HepG2 (cell line): ENCODE results near the gene HDHD3. TPM values are rescaled to one million over a fixed set of nuclear protein-coding genes. Genes with fewer than 3 reads are reported as not detected.

Experiments used
- ATAC-seq: fragments of 200-7000 bp; cut with Tn5 transposase; 3 replicates; pipeline ENCODE4 v1.9.1; 2020; ENCODE audit warnings: mild to moderate bottlenecking, moderate library complexity
- BruUV-seq: library from RNA; stranded (reverse); fragments of 400-500 nt; replicated peaks from 2 replicates; lab custom pipeline; 2021; lab: Mats Ljungman, UMichigan
- CTCF ChIA-PET: fragments of 300-600 bp; formaldehyde crosslinking; extraction: SDS; loops from one replicate; lab custom pipeline; 2021; ENCODE audit warnings: low total read pairs, inconsistent platforms, low intra/inter-chr PET ratio; lab: Yijun Ruan, JAX
- POLR2A ChIA-PET: fragments of 350-600 bp; sonication (Branson Sonifier 250); formaldehyde crosslinking; loops from one replicate; lab custom pipeline; 2020; ENCODE audit warnings: antibody characterized with exemption, inconsistent platforms; lab: Yijun Ruan, JAX
- DNase-seq: peaks from one replicate; pipeline ENCODE4 v3.0.0-alpha.2; 2015; ENCODE audit warnings: low spot score
- FAIRE-seq: peaks from 3 replicates; lab custom pipeline; 2011; peaks lifted over from hg19 to GRCh38; lab: Jason Lieb, UNC
- H2AFZ ChIP-seq: one replicate; pipeline ENCODE4 v1.6.1; 2011; ENCODE audit warnings: low read length, inconsistent platforms
- H3K27ac ChIP-seq: fragments of 300-600 bp; 3 replicates; pipeline ENCODE4 v1.8.0; 2011; ENCODE audit warnings: mixed run types, mild to moderate bottlenecking, mixed read lengths, low read length, inconsistent platforms; ENCODE audit not compliant: insufficient read depth; ENCODE audit errors: extremely low read length
- H3K27me3 ChIP-seq, 2 experiments: fragments of 200-600 bp in 1 of 2; 2 replicates in 1 of 2; 3 replicates in 1 of 2; pipeline versions ENCODE4 v1.6.0 to v1.8.0; 2011; ENCODE audit warnings: low read length in 2 of 2, mild to moderate bottlenecking in 2 of 2, moderate library complexity in 2 of 2, inconsistent platforms in 1 of 2; ENCODE audit not compliant: insufficient read depth in 2 of 2, control insufficient read depth in 1 of 2
- H3K36me3 ChIP-seq, 2 experiments: fragments of 200-600 bp in 1 of 2; replicated peaks in 1 of 2; 2 replicates in 1 of 2; 3 replicates in 1 of 2; pipeline versions ENCODE4 v1.5.1 to v1.8.0; 2011; ENCODE audit warnings: low read length in 2 of 2, inconsistent platforms in 1 of 2; ENCODE audit not compliant: insufficient read depth in 2 of 2, control insufficient read depth in 1 of 2
- H3K4me1 ChIP-seq: 2 replicates; pipeline ENCODE4 v1.5.1; 2012; ENCODE audit warnings: low read length, inconsistent platforms; ENCODE audit not compliant: insufficient read depth
- H3K4me2 ChIP-seq: 2 replicates; pipeline ENCODE4 v1.6.0; 2011; ENCODE audit warnings: low read depth, low read length, inconsistent platforms
- H3K4me3 ChIP-seq, 3 experiments: fragments of 200-600 bp in 1 of 3; sonication (generic), shearing (Covaris generic) in 1 of 3; replicated peaks in 1 of 3; 2 replicates each; pipeline ENCODE4 v1.5.1; 2011 to 2016; ENCODE audit warnings: low read length in 3 of 3, inconsistent platforms in 2 of 3, low read depth in 2 of 3, mild to moderate bottlenecking in 2 of 3, control low read depth in 1 of 3, mixed read lengths in 1 of 3; ENCODE audit not compliant: insufficient read depth in 1 of 3
- H3K79me2 ChIP-seq: one replicate; pipeline ENCODE4 v1.6.1; 2011; ENCODE audit warnings: low read length, inconsistent platforms; ENCODE audit not compliant: insufficient read depth
- H3K9ac ChIP-seq: 2 replicates; pipeline ENCODE4 v1.6.0; 2011; ENCODE audit warnings: mild to moderate bottlenecking, low read depth, low read length, inconsistent platforms; ENCODE audit not compliant: insufficient read depth
- H3K9me3 ChIP-seq: 2 replicates; pipeline ENCODE4 v1.5.1; 2012; ENCODE audit warnings: mild to moderate bottlenecking, low read length
- H4K20me1 ChIP-seq: 2 replicates; pipeline ENCODE4 v1.6.0; 2011; ENCODE audit warnings: inconsistent platforms, mild to moderate bottlenecking, low read length, moderate library complexity; ENCODE audit not compliant: insufficient read depth
- ARNT2 ChIP-seq: sonication (generic); formaldehyde crosslinking; IDR thresholded peaks from 2 replicates; pipeline ENCODE4 v1.8.0; 2022; ENCODE audit warnings: mild to moderate bottlenecking, low read depth, missing genetic modification reagents, moderate library complexity
- ARNTL ChIP-seq: sonication (generic); formaldehyde crosslinking; IDR thresholded peaks from 2 replicates; pipeline ENCODE4 v1.4.0; 2020; ENCODE audit warnings: mild to moderate bottlenecking, missing genetic modification reagents
- CBX1 ChIP-seq: IDR thresholded peaks from one replicate; pipeline ENCODE4 v1.6.1; 2016; ENCODE audit warnings: antibody characterized with exemption, low read depth
- KDM5A ChIP-seq: fragments of 200-600 bp; sonication (generic); IDR thresholded peaks from 2 replicates; pipeline ENCODE4 v1.7.0; 2018; ENCODE audit warnings: antibody characterized with exemption, mild to moderate bottlenecking, low read length, borderline replicate concordance
- SATB2 ChIP-seq: sonication (generic); formaldehyde crosslinking; IDR thresholded peaks from 2 replicates; pipeline ENCODE4 v1.5.0; 2020; ENCODE audit warnings: missing genetic modification reagents
- STAT5B ChIP-seq: sonication (generic); formaldehyde crosslinking; IDR thresholded peaks from 2 replicates; pipeline ENCODE4 v1.4.0; 2020; ENCODE audit warnings: missing genetic modification reagents
- ZNF782 ChIP-seq: sonication (generic); formaldehyde crosslinking; IDR thresholded peaks from 2 replicates; pipeline ENCODE4 v1.4.0; 2020; ENCODE audit warnings: missing genetic modification reagents, mild to moderate bottlenecking, borderline replicate concordance
- ZSCAN20 ChIP-seq: sonication (generic); formaldehyde crosslinking; IDR thresholded peaks from 2 replicates; pipeline ENCODE4 v1.4.0; 2020; ENCODE audit warnings: missing genetic modification reagents, mild to moderate bottlenecking, borderline replicate concordance
- WGBS: methylation state at CpG from one replicate; pipeline ENCODE4 v1.1.6; 2017; ENCODE audit warnings: low lambda C conversion rate; 5-methylcytosine and 5-hydroxymethylcytosine counted together
- in situ Hi-C: cut with HindIII; loops from 2 replicates; pipeline ENCODE4 v1.10.0; 2017; ENCODE audit warnings: low pct_unique_long_range_greater_than_20kb; ENCODE audit not compliant: extremely low pct_ligation_motif_present
- intact Hi-C: fragments of 100-400 bp; cut with micrococcal nuclease; formaldehyde crosslinking; loops from one replicate; pipeline ENCODE4 v1.10.0; 2022; ENCODE audit not compliant: unreplicated experiment
- polyA plus RNA-seq, 8 experiments: library from polyadenylated mRNA; depleted of rRNA in 3 of 8; stranded (reverse) in 7 of 8; unstranded in 1 of 8; fragments of >200 nt; fragmentation: Illumina TruSeq in 4 of 8; extraction: Trizol in 4 of 8; gene quantifications; 2 replicates each; pipeline versions ENCODE4 v1.2.1 to v1.2.3, GENCODE V29; 2011 to 2016; ENCODE audit warnings: low read depth in 4 of 8, missing spikeins in 1 of 8, mixed read lengths in 1 of 8; ENCODE audit not compliant: insufficient read depth in 1 of 8
- total RNA-seq, 5 experiments: library from RNA; depleted of rRNA; stranded (reverse); fragments of >200 nt; fragmentation: Illumina TruSeq; extraction: Trizol; gene quantifications; 2 replicates each; pipeline ENCODE4 v1.2.3, GENCODE V29; 2016; ENCODE audit warnings: low read depth in 1 of 5
- TF ChIP-seq, protein P1 (sequence below), 2 experiments: sonication (generic) in 1 of 2; formaldehyde crosslinking in 1 of 2; IDR thresholded peaks; 2 replicates each; pipeline versions ENCODE4 v1.4.0 to v1.6.1; 2018 to 2020; ENCODE audit warnings: missing genetic modification reagents in 2 of 2, borderline replicate concordance in 1 of 2, low read depth in 1 of 2, mild to moderate bottlenecking in 1 of 2, missing biosample characterization in 1 of 2
- TF ChIP-seq, protein P2 (sequence below): sonication (generic); formaldehyde crosslinking; IDR thresholded peaks from 2 replicates; pipeline ENCODE4 v1.5.0; 2020; ENCODE audit warnings: mild to moderate bottlenecking, missing genetic modification reagents
- TF ChIP-seq, protein P3 (sequence below): sonication (generic); formaldehyde crosslinking; IDR thresholded peaks from 2 replicates; pipeline ENCODE4 v1.9.0; 2021; ENCODE audit warnings: missing genetic modification reagents, mild to moderate bottlenecking, borderline replicate concordance

Gene HDHD3
- total and polyA plus RNA-seq, 2 of the 13 experiments (the other 11 are each of a cell fraction or from before 2014, with no cell fraction given), result 23.1 to 38.5 TPM

DNA sequence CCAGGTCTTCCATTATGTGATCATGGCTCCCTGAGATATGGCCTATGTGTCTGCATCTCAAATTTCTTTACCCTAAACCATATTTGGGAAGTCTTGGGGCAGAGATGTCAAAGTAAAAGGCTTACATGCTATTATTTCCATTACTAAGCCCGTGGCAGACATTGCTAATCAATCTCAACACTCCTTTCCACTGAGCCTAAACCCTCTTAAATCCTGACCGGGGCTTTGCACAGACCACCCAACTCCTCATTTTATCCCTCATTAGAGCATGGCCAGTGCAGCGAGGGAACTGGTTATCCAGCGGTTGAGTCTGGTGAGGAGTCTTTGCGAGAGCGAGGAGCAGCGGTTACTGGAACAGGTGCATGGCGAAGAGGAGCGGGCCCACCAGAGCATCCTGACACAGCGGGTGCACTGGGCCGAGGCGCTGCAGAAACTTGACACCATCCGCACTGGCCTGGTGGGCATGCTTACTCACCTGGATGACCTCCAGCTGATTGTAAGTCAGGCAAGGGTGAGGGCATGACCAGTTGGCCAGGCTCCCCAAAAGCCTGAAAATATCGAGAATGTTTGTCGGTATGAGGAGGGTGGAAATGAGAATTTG, 16.4 kb downstream of the HDHD3 start (continued):
- TF ChIP-seq ARNT2 (CRISPR knock-in tag) (no peak), ZSCAN20 (CRISPR knock-in tag) (no peak), CBX1 (no peak), STAT5B (CRISPR knock-in tag) (no peak), ARNTL (CRISPR knock-in tag) (no peak), ZNF782 (CRISPR knock-in tag) (no peak)
- TF ChIP-seq, protein P1, sequence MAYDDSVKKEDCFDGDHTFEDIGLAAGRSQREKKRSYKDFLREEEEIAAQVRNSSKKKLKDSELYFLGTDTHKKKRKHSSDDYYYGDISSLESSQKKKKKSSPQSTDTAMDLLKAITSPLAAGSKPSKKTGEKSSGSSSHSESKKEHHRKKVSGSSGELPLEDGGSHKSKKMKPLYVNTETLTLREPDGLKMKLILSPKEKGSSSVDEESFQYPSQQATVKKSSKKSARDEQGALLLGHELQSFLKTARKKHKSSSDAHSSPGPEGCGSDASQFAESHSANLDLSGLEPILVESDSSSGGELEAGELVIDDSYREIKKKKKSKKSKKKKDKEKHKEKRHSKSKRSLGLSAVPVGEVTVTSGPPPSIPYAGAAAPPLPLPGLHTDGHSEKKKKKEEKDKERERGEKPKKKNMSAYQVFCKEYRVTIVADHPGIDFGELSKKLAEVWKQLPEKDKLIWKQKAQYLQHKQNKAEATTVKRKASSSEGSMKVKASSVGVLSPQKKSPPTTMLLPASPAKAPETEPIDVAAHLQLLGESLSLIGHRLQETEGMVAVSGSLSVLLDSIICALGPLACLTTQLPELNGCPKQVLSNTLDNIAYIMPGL (CRISPR knock-in tag; IDR thresholded peaks at IDR 0.05; ENCODE audit: borderline replicate concordance in 1 of 2, low read depth in 1 of 2), result no peak

DNA sequence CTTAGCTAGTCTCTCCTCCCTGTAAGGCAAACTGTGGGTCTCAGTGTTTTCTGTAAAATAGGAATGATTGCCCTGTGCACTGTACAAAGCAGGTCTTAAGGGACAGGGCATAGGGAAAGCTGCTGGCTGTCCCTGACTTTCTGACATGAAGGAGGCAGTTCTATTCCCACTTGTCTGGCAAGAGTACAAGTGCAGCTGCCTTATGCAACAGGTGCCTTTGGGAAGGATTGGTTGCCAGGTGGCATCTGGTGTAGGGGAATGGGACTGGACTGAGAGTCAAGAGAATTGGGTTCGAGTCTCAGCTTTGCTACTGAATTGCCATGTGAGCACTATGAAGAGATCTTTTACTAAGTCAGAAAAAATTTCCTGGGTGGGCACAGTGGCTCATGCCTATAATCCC, 17.4 kb downstream of the HDHD3 start:
- Histone ChIP-seq H3K27me3 (peaks cover 0 to 6% of the 10 kb centered on the region in 2 experiments; a peak in 2 of 5 replicates), H3K4me1 (peaks cover 9% of the 10 kb centered on the region), H3K9me3 (no peaks in the 10 kb centered on the region), H3K9ac (no peak overlapping the region), H3K27ac (no peak overlapping the region), H3K4me3 (no peak overlapping the region), H2AFZ (no peak overlapping the region), H3K36me3 (no peaks in the 10 kb centered on the region), H3K79me2 (no peaks in the 10 kb centered on the region), H3K4me2 (no peak overlapping the region), H4K20me1 (no peaks in the 10 kb centered on the region)
- BruUV-seq, result no TSS peak
- DNase-seq (no peak), ATAC-seq (no peak), FAIRE-seq (no peak)
- ChIA-PET CTCF (no interaction called here), POLR2A (interaction anchor here (1.0 kb wide), 1 partner anchor 51 kb away, joined by 4 read pairs; the partner anchor contains the start of genes C9orf43 and POLE3)
- in situ Hi-C loops (no loop called here), intact Hi-C loops (loop anchor here (5.0 kb wide), 1 partner anchor 298 kb away; no protein-coding TSS in a partner anchor)
- TF ChIP-seq, protein P2, sequence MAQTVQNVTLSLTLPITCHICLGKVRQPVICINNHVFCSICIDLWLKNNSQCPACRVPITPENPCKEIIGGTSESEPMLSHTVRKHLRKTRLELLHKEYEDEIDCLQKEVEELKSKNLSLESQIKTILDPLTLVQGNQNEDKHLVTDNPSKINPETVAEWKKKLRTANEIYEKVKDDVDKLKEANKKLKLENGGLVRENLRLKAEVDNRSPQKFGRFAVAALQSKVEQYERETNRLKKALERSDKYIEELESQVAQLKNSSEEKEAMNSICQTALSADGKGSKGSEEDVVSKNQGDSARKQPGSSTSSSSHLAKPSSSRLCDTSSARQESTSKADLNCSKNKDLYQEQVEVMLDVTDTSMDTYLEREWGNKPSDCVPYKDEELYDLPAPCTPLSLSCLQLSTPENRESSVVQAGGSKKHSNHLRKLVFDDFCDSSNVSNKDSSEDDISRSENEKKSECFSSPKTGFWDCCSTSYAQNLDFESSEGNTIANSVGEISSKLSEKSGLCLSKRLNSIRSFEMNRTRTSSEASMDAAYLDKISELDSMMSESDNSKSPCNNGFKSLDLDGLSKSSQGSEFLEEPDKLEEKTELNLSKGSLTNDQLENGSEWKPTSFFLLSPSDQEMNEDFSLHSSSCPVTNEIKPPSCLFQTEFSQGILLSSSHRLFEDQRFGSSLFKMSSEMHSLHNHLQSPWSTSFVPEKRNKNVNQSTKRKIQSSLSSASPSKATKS (CRISPR knock-in tag), result no peak
- TF ChIP-seq, protein P3, sequence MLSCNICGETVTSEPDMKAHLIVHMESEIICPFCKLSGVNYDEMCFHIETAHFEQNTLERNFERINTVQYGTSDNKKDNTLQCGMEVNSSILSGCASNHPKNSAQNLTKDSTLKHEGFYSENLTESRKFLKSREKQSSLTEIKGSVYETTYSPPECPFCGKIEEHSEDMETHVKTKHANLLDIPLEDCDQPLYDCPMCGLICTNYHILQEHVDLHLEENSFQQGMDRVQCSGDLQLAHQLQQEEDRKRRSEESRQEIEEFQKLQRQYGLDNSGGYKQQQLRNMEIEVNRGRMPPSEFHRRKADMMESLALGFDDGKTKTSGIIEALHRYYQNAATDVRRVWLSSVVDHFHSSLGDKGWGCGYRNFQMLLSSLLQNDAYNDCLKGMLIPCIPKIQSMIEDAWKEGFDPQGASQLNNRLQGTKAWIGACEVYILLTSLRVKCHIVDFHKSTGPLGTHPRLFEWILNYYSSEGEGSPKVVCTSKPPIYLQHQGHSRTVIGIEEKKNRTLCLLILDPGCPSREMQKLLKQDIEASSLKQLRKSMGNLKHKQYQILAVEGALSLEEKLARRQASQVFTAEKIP (CRISPR knock-in tag), result no peak
- TF ChIP-seq SATB2 (CRISPR knock-in tag) (no peak), KDM5A (no peak)
- TF ChIP-seq, protein P1 (CRISPR knock-in tag; IDR thresholded peaks at IDR 0.05; ENCODE audit: borderline replicate concordance in 1 of 2, low read depth in 1 of 2), result no peak
- 0% methylated on average over 1 of the region's 1 CpG for WGBS
